ENCODE results near the gene LNP1.

Gene LNP1

GRCh38 chr3:100399341-100400071, 1.8 kb upstream of the LNP1 start:
- no peak for DNase-seq (ENCODE audit: low read depth in 2 of 2)

- peak; percentile 9 to 17 for DNase-seq (ENCODE audit: low read depth in 2 of 2)
Observed at GRCh38 chr3:100400419-100400779, 940 bp upstream of the LNP1 start.

- peak; percentile 9 to 45 for DNase-seq (ENCODE audit: low read depth in 2 of 2)
Observed at GRCh38 chr3:100401674-100402041, 319 bp downstream of the LNP1 start.

- DNase-seq (ENCODE audit: low read depth in 2 of 2): no peak
Observed at GRCh38 chr3:100402256-100402655, 917 bp downstream of the LNP1 start.

GRCh38 chr3:100402891-100403290, 1.6 kb downstream of the LNP1 start:
- DNase-seq (ENCODE audit: low read depth in 2 of 2): no peak

GRCh38 chr3:100403362-100404249, 2.3 kb downstream of the LNP1 start:
- no peak for DNase-seq (ENCODE audit: low read depth in 2 of 2)

- no peak for DNase-seq (ENCODE audit: low read depth in 2 of 2)
Observed at GRCh38 chr3:100404250-100404548, 2.9 kb downstream of the LNP1 start.

GRCh38 chr3:100407164-100407563, 5.8 kb downstream of the LNP1 start:
- DNase-seq (ENCODE audit: low read depth in 2 of 2): no peak

GRCh38 chr3:100407977-100408532, 6.7 kb downstream of the LNP1 start:
- no peak for DNase-seq (ENCODE audit: low read depth in 2 of 2)

GRCh38 chr3:100411091-100411982, 10.0 kb downstream of the LNP1 start:
- DNase-seq (ENCODE audit: low read depth in 2 of 2): no peak

GRCh38 chr3:100412912-100413590, 11.7 kb downstream of the LNP1 start:
- DNase-seq (ENCODE audit: low read depth in 2 of 2): no peak

GRCh38 chr3:100413613-100414012, 12.3 kb downstream of the LNP1 start:
- no peak for DNase-seq (ENCODE audit: low read depth in 2 of 2)

- DNase-seq (ENCODE audit: low read depth in 2 of 2): no peak
Observed at GRCh38 chr3:100416176-100416575, 14.8 kb downstream of the LNP1 start.

GRCh38 chr3:100416863-100417262, 15.5 kb downstream of the LNP1 start:
- DNase-seq (ENCODE audit: low read depth in 2 of 2): no peak

- no peak for DNase-seq (ENCODE audit: low read depth in 2 of 2)
Observed at GRCh38 chr3:100419406-100419805, 18.1 kb downstream of the LNP1 start.

GRCh38 chr3:100420885-100421284, 19.5 kb downstream of the LNP1 start:
- DNase-seq (ENCODE audit: low read depth in 2 of 2): no peak

- no peak for DNase-seq (ENCODE audit: low read depth in 2 of 2)
Observed at GRCh38 chr3:100423611-100424010, 22.3 kb downstream of the LNP1 start.

- DNase-seq (ENCODE audit: low read depth in 2 of 2): no peak
Observed at GRCh38 chr3:100424261-100424660, 22.9 kb downstream of the LNP1 start.

GRCh38 chr3:100425316-100425715, 24.0 kb downstream of the LNP1 start:
- DNase-seq (ENCODE audit: low read depth in 2 of 2): no peak

- no peak for DNase-seq (ENCODE audit: low read depth in 2 of 2)
Observed at GRCh38 chr3:100426067-100426682, 24.8 kb downstream of the LNP1 start.

- no peak for DNase-seq (ENCODE audit: low read depth in 2 of 2)
Observed at GRCh38 chr3:100427699-100428098, 26.4 kb downstream of the LNP1 start.
